Stimulated activated naive B cell treated with anti-CD40 and anti-IgM and Interleukin-4, amounts not matched to agents 10 μg/mL and 1 μg/mL and 100 μg/mL, for 72 hours (primary cell): ENCODE results near the gene ALCAM.
A peak's percentile ranks its signal among the peaks of the same experiment; 100 is the strongest.

Source experiments
- ATAC-seq, 2 donors: fragments of 150-1000 bp; cut with Tn5 transposase; replicated peaks; 2 replicates each; pipeline ENCODE4 v1.10.0; 2021; ENCODE audit warnings: moderate library complexity in 1 of 2
- DNase-seq: peaks from one replicate; pipeline ENCODE4 v3.0.0; 2021
- H3K27ac Mint-ChIP-seq: one replicate; pipeline ENCODE4 v1.8.0; 2022; ENCODE audit warnings: mild to moderate bottlenecking, mixed read lengths
- H3K27me3 Mint-ChIP-seq, 2 donors: one replicate each; pipeline ENCODE4 v1.8.0; 2022; ENCODE audit warnings: mixed read lengths in 2 of 2
- H3K36me3 Mint-ChIP-seq, 2 donors: one replicate each; pipeline ENCODE4 v1.8.0; 2022; ENCODE audit warnings: mixed read lengths in 2 of 2, mild to moderate bottlenecking in 1 of 2
- H3K4me1 Mint-ChIP-seq, 2 donors: one replicate each; pipeline ENCODE4 v1.8.0; 2022; ENCODE audit warnings: mixed read lengths in 2 of 2, mild to moderate bottlenecking in 1 of 2
- H3K4me3 Mint-ChIP-seq, 2 donors: one replicate each; pipeline ENCODE4 v1.8.0; 2022; ENCODE audit warnings: mild to moderate bottlenecking in 2 of 2, mixed read lengths in 2 of 2, moderate library complexity in 1 of 2
- H3K9me3 Mint-ChIP-seq, 2 donors: one replicate each; pipeline ENCODE4 v1.8.0; 2022; ENCODE audit warnings: mixed read lengths in 2 of 2, mild to moderate bottlenecking in 1 of 2

ALCAM gene

GRCh38 chr3:105440113-105440512 is 73.4 kb downstream of the ALCAM start:
- Mint-ChIP-seq H3K27ac (no peak overlapping the region), H3K36me3 (peaks cover 3 to 23% of the 10 kb centered on the region in 2 donors), H3K27me3 (no peaks in the 10 kb centered on the region), H3K4me1 (peaks cover 4 to 16% of the 10 kb centered on the region in 2 donors), H3K9me3 (peaks cover 0 to 2% of the 10 kb centered on the region in 2 donors), H3K4me3 (no peak overlapping the region)
- DNase-seq (no peak), ATAC-seq (no peak)

DNA sequence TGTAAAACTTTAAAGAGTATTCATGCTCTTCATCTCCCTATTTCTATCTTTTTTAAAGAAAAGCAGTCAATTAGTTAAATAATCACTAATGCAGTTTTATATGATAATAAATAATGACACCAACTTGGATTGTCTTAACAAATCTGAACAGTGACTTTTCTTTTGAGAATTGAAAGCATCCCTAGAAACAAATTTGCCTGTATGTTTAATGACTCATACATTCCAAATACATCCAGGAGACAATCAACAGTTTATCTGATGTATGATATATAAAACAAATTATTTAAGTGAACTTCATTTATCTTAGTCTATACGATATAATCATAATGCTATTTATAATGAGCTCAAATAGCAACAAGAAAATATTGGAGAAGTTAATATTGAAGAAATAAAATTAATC is 78.0 kb downstream of the ALCAM start:
- ATAC-seq (no peak), DNase-seq (no peak)
- Mint-ChIP-seq H3K9me3 (peaks cover 0 to 2% of the 10 kb centered on the region in 2 donors), H3K27ac (no peak overlapping the region), H3K4me1 (peaks cover 4 to 10% of the 10 kb centered on the region in 2 donors), H3K27me3 (no peaks in the 10 kb centered on the region), H3K4me3 (no peak overlapping the region), H3K36me3 (peaks cover 4 to 17% of the 10 kb centered on the region in 2 donors)

GRCh38 chr3:105448338-105448982 is 81.8 kb downstream of the ALCAM start:
- H3K4me1 Mint-ChIP-seq: peaks cover 4 to 9% of the 10 kb centered on the region in 2 donors
- no peak overlapping the region for H3K27ac Mint-ChIP-seq
- no peak overlapping the region for H3K4me3 Mint-ChIP-seq
- peaks cover 3 to 6% of the 10 kb centered on the region in 2 donors for H3K9me3 Mint-ChIP-seq
- H3K27me3 Mint-ChIP-seq: no peaks in the 10 kb centered on the region
- H3K36me3 Mint-ChIP-seq: peaks cover 7 to 27% of the 10 kb centered on the region in 2 donors
- DNase-seq (no peak), ATAC-seq (no peak)

DNA sequence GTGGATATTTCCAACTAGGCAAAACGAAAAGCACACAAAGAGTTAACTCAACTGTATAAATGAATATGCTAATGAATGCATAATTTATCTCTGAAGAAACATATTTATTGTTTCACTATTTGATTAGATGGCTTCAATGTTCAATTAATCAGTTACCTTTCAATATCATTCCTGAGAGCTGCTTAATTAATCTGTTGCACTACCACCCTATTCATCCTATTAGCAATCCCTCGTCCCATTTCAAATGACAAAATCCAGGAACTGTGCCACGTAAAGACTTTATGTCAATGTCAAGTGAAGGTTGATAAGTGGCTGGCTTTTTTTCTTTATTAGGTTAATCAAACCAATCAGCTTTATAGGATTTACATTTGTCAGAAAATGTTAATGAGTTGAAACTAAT is 82.7 kb downstream of the ALCAM start:
- no peaks in the 10 kb centered on the region for H3K27me3 Mint-ChIP-seq
- no peak for DNase-seq
- no peak for ATAC-seq
- H3K4me1 Mint-ChIP-seq: peaks cover 0 to 8% of the 10 kb centered on the region in 2 donors
- peaks cover 3 to 4% of the 10 kb centered on the region in 2 donors for H3K9me3 Mint-ChIP-seq
- H3K36me3 Mint-ChIP-seq: peaks cover 7 to 23% of the 10 kb centered on the region in 2 donors
- no peak overlapping the region for H3K4me3 Mint-ChIP-seq
- no peak overlapping the region for H3K27ac Mint-ChIP-seq

DNA sequence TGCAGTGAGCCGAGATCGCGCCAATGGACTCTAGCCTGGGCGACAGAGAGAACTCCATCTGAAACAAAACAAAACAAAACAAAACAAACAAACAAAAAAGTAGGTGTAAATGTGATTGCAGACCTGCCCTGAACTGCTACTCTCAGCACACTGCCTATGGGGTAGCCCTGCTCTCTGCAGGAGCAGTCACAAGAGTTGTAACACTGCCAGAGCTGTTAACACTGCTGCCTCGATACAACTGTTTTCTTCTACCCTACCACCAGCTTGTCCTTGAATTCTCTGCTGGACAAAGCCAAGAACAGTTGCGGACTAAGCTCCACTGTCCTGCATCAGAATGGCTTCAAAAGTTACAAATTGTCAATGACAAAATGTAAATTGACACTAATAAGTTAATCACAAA is 89.3 kb downstream of the ALCAM start:
- Mint-ChIP-seq H3K4me3 (no peak overlapping the region), H3K36me3 (peaks cover 5 to 19% of the 10 kb centered on the region in 2 donors), H3K4me1 (peaks cover 17 to 24% of the 10 kb centered on the region in 2 donors), H3K27ac (no peak overlapping the region), H3K27me3 (no peaks in the 10 kb centered on the region), H3K9me3 (peaks cover 3 to 4% of the 10 kb centered on the region in 2 donors)
- ATAC-seq (no peak), DNase-seq (no peak)

GRCh38 chr3:105458518-105459215 is 92.0 kb downstream of the ALCAM start:
- DNase-seq: no peak
- no peak for ATAC-seq
- Mint-ChIP-seq H3K27ac (no peak overlapping the region), H3K36me3 (peaks cover 0 to 8% of the 10 kb centered on the region in 2 donors), H3K9me3 (no peaks in the 10 kb centered on the region), H3K4me1 (peaks cover 14 to 24% of the 10 kb centered on the region in 2 donors), H3K4me3 (no peak overlapping the region), H3K27me3 (no peaks in the 10 kb centered on the region)

GRCh38 chr3:105459566-105460290 is 93.0 kb downstream of the ALCAM start:
- Mint-ChIP-seq H3K9me3 (no peaks in the 10 kb centered on the region), H3K27ac (no peak overlapping the region), H3K4me3 (no peak overlapping the region), H3K4me1 (peaks cover 14 to 24% of the 10 kb centered on the region in 2 donors), H3K36me3 (peaks cover 0 to 8% of the 10 kb centered on the region in 2 donors), H3K27me3 (no peaks in the 10 kb centered on the region)
- DNase-seq (no peak), ATAC-seq (peak; percentile 69 to 73)

DNA sequence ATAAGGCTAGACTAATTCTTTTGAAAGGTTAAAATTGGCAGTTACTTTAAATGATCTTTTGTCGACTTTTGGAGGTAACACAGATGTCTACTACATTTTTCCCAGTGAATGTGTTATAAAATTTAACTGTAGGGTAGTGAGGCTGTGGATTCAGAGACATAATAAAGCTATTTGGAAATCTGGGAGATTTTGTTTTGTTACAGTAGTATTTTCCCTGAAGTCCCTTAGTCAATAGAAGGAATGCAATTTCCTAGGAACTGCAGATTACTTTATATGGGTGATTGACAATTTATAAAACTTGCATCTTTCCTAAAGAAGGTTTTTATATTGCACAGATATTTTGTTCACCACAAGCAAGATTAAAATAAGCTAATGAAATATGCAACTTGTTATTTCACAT is 96.9 kb downstream of the ALCAM start:
- no peak overlapping the region for H3K4me3 Mint-ChIP-seq
- no peaks in the 10 kb centered on the region for H3K36me3 Mint-ChIP-seq
- DNase-seq (no peak), ATAC-seq (no peak)
- H3K4me1 Mint-ChIP-seq: peaks cover 11 to 12% of the 10 kb centered on the region in 2 donors
- H3K27ac Mint-ChIP-seq: no peak overlapping the region
- no peaks in the 10 kb centered on the region for H3K27me3 Mint-ChIP-seq
- no peaks in the 10 kb centered on the region for H3K9me3 Mint-ChIP-seq

- no peak overlapping the region for H3K27ac Mint-ChIP-seq
- no peak for DNase-seq
- no peak overlapping the region for H3K4me3 Mint-ChIP-seq
- no peaks in the 10 kb centered on the region for H3K27me3 Mint-ChIP-seq
- H3K9me3 Mint-ChIP-seq: no peaks in the 10 kb centered on the region
- no peaks in the 10 kb centered on the region for H3K36me3 Mint-ChIP-seq
- H3K4me1 Mint-ChIP-seq: peaks cover 0 to 2% of the 10 kb centered on the region in 2 donors
- no peak for ATAC-seq
Measured at GRCh38 chr3:105465251-105465853, 98.6 kb downstream of the ALCAM start.

DNA sequence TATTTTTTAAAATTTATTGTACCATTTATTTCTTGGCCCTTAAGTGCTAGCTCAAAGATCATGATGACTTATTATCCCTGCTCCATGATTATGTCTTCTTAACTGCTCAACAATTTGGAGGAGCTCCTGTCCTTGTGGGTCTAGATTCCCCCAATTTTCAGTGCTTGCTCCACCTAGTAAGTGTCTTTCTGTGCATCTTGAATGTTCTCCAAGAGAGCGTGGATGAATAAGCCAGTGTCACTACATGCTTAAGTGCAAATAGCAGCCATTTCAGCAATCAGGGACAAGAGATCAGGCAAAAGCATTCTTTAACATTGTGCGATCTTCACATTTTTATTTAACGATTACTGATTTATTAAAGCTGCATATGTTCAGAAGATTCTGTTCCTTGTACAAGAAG is 99.4 kb downstream of the ALCAM start:
- H3K27me3 Mint-ChIP-seq: no peaks in the 10 kb centered on the region
- ATAC-seq (no peak), DNase-seq (no peak)
- no peak overlapping the region for H3K4me3 Mint-ChIP-seq
- no peaks in the 10 kb centered on the region for H3K4me1 Mint-ChIP-seq
- H3K36me3 Mint-ChIP-seq: no peaks in the 10 kb centered on the region
- no peaks in the 10 kb centered on the region for H3K9me3 Mint-ChIP-seq
- no peak overlapping the region for H3K27ac Mint-ChIP-seq

GRCh38 chr3:105466495-105467404 is 100.0 kb downstream of the ALCAM start:
- no peak overlapping the region for H3K4me3 Mint-ChIP-seq
- H3K9me3 Mint-ChIP-seq: no peaks in the 10 kb centered on the region
- DNase-seq (no peak), ATAC-seq (no peak)
- no peaks in the 10 kb centered on the region for H3K36me3 Mint-ChIP-seq
- H3K4me1 Mint-ChIP-seq: no peaks in the 10 kb centered on the region
- H3K27me3 Mint-ChIP-seq: no peaks in the 10 kb centered on the region
- no peak overlapping the region for H3K27ac Mint-ChIP-seq

- Mint-ChIP-seq H3K27ac (no peak overlapping the region), H3K4me1 (peaks cover 5 to 10% of the 10 kb centered on the region in 2 donors), H3K36me3 (peaks cover 3% of the 10 kb centered on the region in 2 donors), H3K9me3 (peaks cover 1 to 2% of the 10 kb centered on the region in 2 donors), H3K27me3 (no peaks in the 10 kb centered on the region), H3K4me3 (no peak overlapping the region)
- ATAC-seq: no peak
- no peak for DNase-seq
Measured at GRCh38 chr3:105470851-105471250, 104.1 kb downstream of the ALCAM start.

DNA sequence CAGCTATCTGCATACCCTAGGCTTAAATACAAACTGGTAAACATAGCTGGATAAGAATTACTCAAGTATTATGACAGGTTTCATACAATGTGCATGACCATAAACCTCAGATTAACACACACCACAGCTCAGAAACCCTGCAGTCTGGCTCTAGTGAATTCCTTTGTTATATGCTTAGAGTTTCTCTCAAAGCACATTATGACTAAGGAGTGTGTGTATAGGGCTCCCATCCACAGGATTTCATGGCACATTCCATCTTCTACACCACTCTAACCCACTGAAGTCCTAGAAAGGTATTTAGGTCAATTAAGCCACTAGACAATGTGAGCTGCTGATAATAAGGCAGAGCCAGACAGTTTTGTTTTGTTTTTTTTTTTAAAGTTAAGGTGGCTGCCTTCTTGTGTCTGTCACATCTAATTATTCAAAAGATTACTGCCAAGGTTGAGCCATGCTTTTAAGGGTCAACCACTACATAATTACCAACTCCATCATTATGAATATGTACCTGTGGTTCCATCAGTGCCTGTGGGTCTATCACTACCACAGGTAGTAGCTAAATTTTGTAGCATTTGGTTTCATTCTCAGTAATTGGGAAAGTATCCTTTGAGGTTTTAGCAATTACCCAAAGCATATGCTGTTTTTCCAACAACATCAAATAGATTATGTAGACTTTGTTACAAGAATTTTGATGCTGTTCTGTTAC is 107.0 kb downstream of the ALCAM start:
- Mint-ChIP-seq H3K4me1 (peaks cover 12 to 16% of the 10 kb centered on the region in 2 donors), H3K9me3 (peaks cover 12 to 15% of the 10 kb centered on the region in 2 donors), H3K36me3 (peaks cover 23 to 27% of the 10 kb centered on the region in 2 donors), H3K4me3 (no peak overlapping the region), H3K27me3 (no peaks in the 10 kb centered on the region), H3K27ac (no peak overlapping the region)
- ATAC-seq (peak; percentile 52 to 54), DNase-seq (no peak)
